ENCODE results near the gene KMT2B. TPM values are rescaled to one million over a fixed set of nuclear protein-coding genes. Genes with fewer than 3 reads are reported as not detected.

The KMT2B gene
- total RNA-seq, 1 experiment from 2014 or later: 10.8 TPM

GRCh38 chr19:35721374-35721773, 3.6 kb downstream of the KMT2B start:
- H3K9ac ChIP-seq (ENCODE audit: low read length): no peak overlapping the region
- CTCF ChIA-PET: no interaction called here
- no peak overlapping the region for H3K4me3 ChIP-seq (ENCODE audit: low read length)
- peaks cover 9% of the 10 kb centered on the region; the same call in 1 of the 2 replicates for H3K4me1 ChIP-seq (ENCODE audit: insufficient read depth, low read length)
- no peaks in the 10 kb centered on the region for H3F3A ChIP-seq (ENCODE audit: low read length, unreplicated experiment)
- no peak overlapping the region for H3K4me2 ChIP-seq (ENCODE audit: low read length)
- POLR2A ChIA-PET (ENCODE audit: unreplicated experiment): no interaction called here
- H3K79me2 ChIP-seq (ENCODE audit: low read length): peaks cover 22% of the 10 kb centered on the region
- ATAC-seq: no peak
- DNase-seq: no peak
- no peaks in the 10 kb centered on the region for H3K9me3 ChIP-seq (ENCODE audit: low read length)
- no peaks in the 10 kb centered on the region for H3K9me2 ChIP-seq (replicated peaks; ENCODE audit: low read length)
- BruUV-seq (replicated peaks): no TSS peak
- H4K20me1 ChIP-seq (ENCODE audit: low read length): 0 out of 2 replicates have a peak, but pooled peaks cover 3% of the 10 kb centered on the region
- peaks cover 4% of the 10 kb centered on the region for H3K36me3 ChIP-seq (ENCODE audit: low read depth, low read length)
- H2AFZ ChIP-seq (ENCODE audit: low read length): no peak overlapping the region
- TF ChIP-seq EZH2 (IDR thresholded peaks at IDR 0.05; ENCODE audit: low read length, unreplicated experiment) (no peak), EZH2phosphoT487 (IDR thresholded peaks at IDR 0.05; ENCODE audit: borderline replicate concordance, low read length) (no peak)
- TF ChIP-seq, protein P1, sequence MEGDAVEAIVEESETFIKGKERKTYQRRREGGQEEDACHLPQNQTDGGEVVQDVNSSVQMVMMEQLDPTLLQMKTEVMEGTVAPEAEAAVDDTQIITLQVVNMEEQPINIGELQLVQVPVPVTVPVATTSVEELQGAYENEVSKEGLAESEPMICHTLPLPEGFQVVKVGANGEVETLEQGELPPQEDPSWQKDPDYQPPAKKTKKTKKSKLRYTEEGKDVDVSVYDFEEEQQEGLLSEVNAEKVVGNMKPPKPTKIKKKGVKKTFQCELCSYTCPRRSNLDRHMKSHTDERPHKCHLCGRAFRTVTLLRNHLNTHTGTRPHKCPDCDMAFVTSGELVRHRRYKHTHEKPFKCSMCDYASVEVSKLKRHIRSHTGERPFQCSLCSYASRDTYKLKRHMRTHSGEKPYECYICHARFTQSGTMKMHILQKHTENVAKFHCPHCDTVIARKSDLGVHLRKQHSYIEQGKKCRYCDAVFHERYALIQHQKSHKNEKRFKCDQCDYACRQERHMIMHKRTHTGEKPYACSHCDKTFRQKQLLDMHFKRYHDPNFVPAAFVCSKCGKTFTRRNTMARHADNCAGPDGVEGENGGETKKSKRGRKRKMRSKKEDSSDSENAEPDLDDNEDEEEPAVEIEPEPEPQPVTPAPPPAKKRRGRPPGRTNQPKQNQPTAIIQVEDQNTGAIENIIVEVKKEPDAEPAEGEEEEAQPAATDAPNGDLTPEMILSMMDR (conservative IDR thresholded peaks at IDR 0.05; ENCODE audit: low read depth, low read length): no peak
- no peaks in the 10 kb centered on the region for H3K27me3 ChIP-seq (ENCODE audit: low read length)
- no peak overlapping the region for H3K27ac ChIP-seq (ENCODE audit: low read length)
- intact Hi-C loops (cut with micrococcal nuclease): no loop called here

DNA sequence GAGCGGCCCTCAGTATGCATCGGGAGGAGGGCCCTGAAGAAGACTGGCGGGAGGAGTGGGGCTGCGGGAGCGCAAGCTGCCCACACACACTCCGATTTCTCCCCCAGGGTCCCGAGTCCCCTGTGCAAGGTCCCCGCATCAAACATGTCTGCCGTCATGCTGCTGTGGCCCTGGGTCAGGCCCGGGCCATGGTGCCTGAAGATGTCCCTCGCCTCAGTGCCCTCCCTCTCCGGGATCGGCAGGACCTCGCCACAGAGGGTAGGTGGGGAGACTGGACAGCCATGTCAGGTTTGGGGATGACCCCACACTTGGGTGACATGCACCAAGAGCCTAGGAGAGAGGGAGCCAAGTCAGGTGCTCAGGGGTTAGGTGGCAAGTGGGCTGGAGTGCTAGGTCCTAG, 4.7 kb downstream of the KMT2B start:
- no peak overlapping the region for H3K4me3 ChIP-seq (ENCODE audit: low read length)
- BruUV-seq (replicated peaks): no TSS peak
- ChIA-PET POLR2A (ENCODE audit: unreplicated experiment) (no interaction called here), CTCF (no interaction called here)
- DNase-seq (no peak), ATAC-seq (no peak)
- TF ChIP-seq EZH2 (IDR thresholded peaks at IDR 0.05; ENCODE audit: low read length, unreplicated experiment) (no peak), EZH2phosphoT487 (IDR thresholded peaks at IDR 0.05; ENCODE audit: borderline replicate concordance, low read length) (no peak)
- no peak overlapping the region for H3K4me2 ChIP-seq (ENCODE audit: low read length)
- H3K27ac ChIP-seq (ENCODE audit: low read length): no peak overlapping the region
- peaks cover 6% of the 10 kb centered on the region; the same call in 1 of the 2 replicates for H3K4me1 ChIP-seq (ENCODE audit: insufficient read depth, low read length)
- peaks cover 5% of the 10 kb centered on the region for H3K36me3 ChIP-seq (ENCODE audit: low read depth, low read length)
- no peaks in the 10 kb centered on the region for H3K9me3 ChIP-seq (ENCODE audit: low read length)
- H3K79me2 ChIP-seq (ENCODE audit: low read length): peaks cover 22% of the 10 kb centered on the region
- 0 out of 2 replicates have a peak, but pooled peaks cover 3% of the 10 kb centered on the region for H4K20me1 ChIP-seq (ENCODE audit: low read length)
- no peaks in the 10 kb centered on the region for H3F3A ChIP-seq (ENCODE audit: low read length, unreplicated experiment)
- no peaks in the 10 kb centered on the region for H3K9me2 ChIP-seq (replicated peaks; ENCODE audit: low read length)
- no peak overlapping the region for H2AFZ ChIP-seq (ENCODE audit: low read length)
- intact Hi-C loops (cut with micrococcal nuclease): no loop called here
- no peak overlapping the region for H3K9ac ChIP-seq (ENCODE audit: low read length)
- no peaks in the 10 kb centered on the region for H3K27me3 ChIP-seq (ENCODE audit: low read length)

DNA sequence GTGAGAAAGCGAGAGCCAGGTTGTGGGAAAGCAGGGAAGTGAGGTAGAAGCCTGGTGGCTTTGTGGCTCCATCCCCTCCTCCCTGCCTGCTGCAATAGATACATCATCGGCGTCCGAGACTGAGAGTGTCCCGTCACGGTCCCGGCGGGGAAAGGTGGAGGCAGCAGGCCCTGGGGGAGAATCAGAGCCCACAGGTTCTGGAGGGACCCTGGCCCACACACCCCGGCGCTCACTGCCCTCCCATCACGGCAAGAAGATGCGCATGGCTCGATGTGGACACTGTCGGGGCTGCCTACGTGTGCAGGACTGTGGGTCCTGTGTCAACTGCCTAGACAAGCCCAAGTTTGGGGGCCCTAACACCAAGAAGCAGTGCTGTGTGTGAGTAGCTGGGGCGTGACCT, 5.1 kb downstream of the KMT2B start:
- Histone ChIP-seq H3K4me1 (ENCODE audit: insufficient read depth, low read length) (peaks cover 6% of the 10 kb centered on the region; the same call in 1 of the 2 replicates), H4K20me1 (ENCODE audit: low read length) (0 out of 2 replicates have a peak, but pooled peaks cover 3% of the 10 kb centered on the region), H3K4me3 (ENCODE audit: low read length) (no peak overlapping the region), H3K79me2 (ENCODE audit: low read length) (peaks cover 22% of the 10 kb centered on the region), H3K9me3 (ENCODE audit: low read length) (no peaks in the 10 kb centered on the region), H3K9me2 (replicated peaks; ENCODE audit: low read length) (no peaks in the 10 kb centered on the region), H3K4me2 (ENCODE audit: low read length) (no peak overlapping the region), H3K27me3 (ENCODE audit: low read length) (no peaks in the 10 kb centered on the region), H3K27ac (ENCODE audit: low read length) (no peak overlapping the region), H3K36me3 (ENCODE audit: low read depth, low read length) (peaks cover 5% of the 10 kb centered on the region), H3F3A (ENCODE audit: low read length, unreplicated experiment) (no peaks in the 10 kb centered on the region), H3K9ac (ENCODE audit: low read length) (no peak overlapping the region), H2AFZ (ENCODE audit: low read length) (no peak overlapping the region)
- TF ChIP-seq EZH2 (IDR thresholded peaks at IDR 0.05; ENCODE audit: low read length, unreplicated experiment): no peak
- TF ChIP-seq, protein P1 (conservative IDR thresholded peaks at IDR 0.05; ENCODE audit: low read depth, low read length): no peak
- no peak for TF ChIP-seq EZH2phosphoT487 (IDR thresholded peaks at IDR 0.05; ENCODE audit: borderline replicate concordance, low read length)
- ChIA-PET CTCF (no interaction called here), POLR2A (ENCODE audit: unreplicated experiment) (no interaction called here)
- no peak for ATAC-seq
- no TSS peak for BruUV-seq (replicated peaks)
- intact Hi-C loops (cut with micrococcal nuclease): no loop called here
- no peak for DNase-seq

Data from PC-3 (cell line).